Tibial nerve (tissue), 4 donors: ENCODE data around the gene CD82. TPM values are rescaled to one million over a fixed set of nuclear protein-coding genes. Genes with fewer than 3 reads are reported as not detected.

ENCODE experiments used
- DNase-seq, 2 donors: peaks; one replicate each; pipeline ENCODE4 v3.0.0-alpha.2; 2019; ENCODE audit warnings: low spot score in 2 of 2
- H3K27ac ChIP-seq, 4 donors: fragments of 200-600 bp; sonication (generic) in 3 of 4; one replicate each; pipeline ENCODE4 v1.5.1; 2017 to 2019; ENCODE audit warnings: mild to moderate bottlenecking in 1 of 4
- H3K27me3 ChIP-seq, 2 donors: fragments of 200-600 bp; sonication (generic) in 1 of 2; one replicate each; pipeline versions ENCODE4 v1.5.1 to v1.6.0; 2017 to 2019
- H3K36me3 ChIP-seq, 3 donors: fragments of 200-600 bp; sonication (generic); one replicate each; pipeline ENCODE4 v1.5.1; 2018 to 2019
- H3K4me1 ChIP-seq, 4 donors: fragments of 200-600 bp; sonication (generic) in 3 of 4; one replicate each; pipeline ENCODE4 v1.5.1; 2017 to 2019
- H3K4me3 ChIP-seq, 4 donors: fragments of 200-600 bp; sonication (generic) in 3 of 4; one replicate each; pipeline ENCODE4 v1.5.1; 2017 to 2019; ENCODE audit warnings: mild to moderate bottlenecking in 1 of 4, moderate library complexity in 1 of 4
- H3K9me3 ChIP-seq, 4 donors: fragments of 200-600 bp; sonication (generic) in 3 of 4; one replicate each; pipeline ENCODE4 v1.5.1; 2017 to 2019
- EP300 ChIP-seq, 2 donors: sonication (generic); formaldehyde crosslinking; IDR thresholded peaks; one replicate each; pipeline ENCODE4 v1.6.1; 2017; ENCODE audit warnings: antibody characterized with exemption in 2 of 2, mild to moderate bottlenecking in 1 of 2
- POLR2A ChIP-seq, 2 donors: fragments of 450-650 bp; IDR thresholded peaks; one replicate each; pipeline ENCODE4 v1.6.1; 2017; ENCODE audit warnings: antibody characterized with exemption in 2 of 2, mild to moderate bottlenecking in 2 of 2, moderate library complexity in 2 of 2
- WGBS, 2 donors: methylation state at CpG; one replicate each; pipeline ENCODE4 v1.1.5; 2018; 5-methylcytosine and 5-hydroxymethylcytosine counted together
- total RNA-seq, 4 donors: library from RNA; depleted of rRNA; stranded (reverse); fragments of >200 nt; gene quantifications; one replicate each; pipeline ENCODE4 v1.1.0, GENCODE V29; 2016
- TF ChIP-seq, protein P1 (sequence below), 5 experiments: fragments of 200-600 bp in 3 of 5; fragments of 450-650 bp in 2 of 5; sonication (generic) in 3 of 5; IDR thresholded peaks; one replicate each; pipeline ENCODE4 v1.5.1; 2016 to 2019; ENCODE audit warnings: antibody characterized with exemption in 5 of 5, mild to moderate bottlenecking in 3 of 5, moderate library complexity in 2 of 5

The CD82 gene
- total RNA-seq, 4 donors from 2014 or later, result 27.9 to 49.4 (median 43.4) TPM

DNA sequence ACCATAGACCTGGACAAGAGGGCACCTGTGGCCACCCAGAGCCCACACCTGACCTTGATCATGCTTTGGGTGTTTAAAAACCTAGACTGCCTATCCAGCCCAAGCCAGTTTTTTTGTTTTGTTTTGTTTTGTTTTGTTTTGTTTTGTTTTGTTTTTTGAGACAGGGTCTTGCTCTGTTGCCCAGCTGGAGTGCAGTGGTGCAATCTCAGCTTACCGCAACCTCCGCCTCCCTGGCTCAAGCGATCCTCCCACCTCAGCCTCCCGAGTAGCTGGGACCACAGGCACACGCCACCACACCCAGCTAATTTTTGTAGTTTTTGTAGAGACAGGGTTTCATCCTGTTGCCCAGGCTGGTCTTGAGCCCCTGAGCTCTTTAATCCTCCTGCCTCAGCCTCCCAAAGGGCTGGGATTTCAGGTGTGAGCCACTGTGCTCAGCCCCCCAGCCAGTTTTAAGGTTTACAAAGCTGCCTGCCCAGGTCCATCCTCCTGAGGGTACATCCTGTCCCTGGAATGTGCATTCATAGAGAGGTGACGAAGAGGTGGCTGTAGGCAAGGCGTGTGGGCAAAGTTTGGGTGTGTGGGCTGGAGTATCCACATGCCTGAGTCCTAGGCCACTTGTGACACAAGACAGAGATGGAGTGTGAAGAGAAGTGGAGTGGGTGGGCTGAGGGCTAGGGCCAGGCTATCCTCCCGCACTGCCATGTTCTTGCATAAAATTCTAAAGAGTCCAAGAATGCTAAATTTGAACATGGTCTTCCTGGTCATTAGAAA lies 3.3 kb upstream of the CD82 start:
- H3K27me3 ChIP-seq, result no peaks in the 10 kb centered on the region
- peak overlapping the region in 2 of 4 donors; percentile 95 to 97 for H3K27ac ChIP-seq
- no peak for DNase-seq
- TF ChIP-seq, protein P1, sequence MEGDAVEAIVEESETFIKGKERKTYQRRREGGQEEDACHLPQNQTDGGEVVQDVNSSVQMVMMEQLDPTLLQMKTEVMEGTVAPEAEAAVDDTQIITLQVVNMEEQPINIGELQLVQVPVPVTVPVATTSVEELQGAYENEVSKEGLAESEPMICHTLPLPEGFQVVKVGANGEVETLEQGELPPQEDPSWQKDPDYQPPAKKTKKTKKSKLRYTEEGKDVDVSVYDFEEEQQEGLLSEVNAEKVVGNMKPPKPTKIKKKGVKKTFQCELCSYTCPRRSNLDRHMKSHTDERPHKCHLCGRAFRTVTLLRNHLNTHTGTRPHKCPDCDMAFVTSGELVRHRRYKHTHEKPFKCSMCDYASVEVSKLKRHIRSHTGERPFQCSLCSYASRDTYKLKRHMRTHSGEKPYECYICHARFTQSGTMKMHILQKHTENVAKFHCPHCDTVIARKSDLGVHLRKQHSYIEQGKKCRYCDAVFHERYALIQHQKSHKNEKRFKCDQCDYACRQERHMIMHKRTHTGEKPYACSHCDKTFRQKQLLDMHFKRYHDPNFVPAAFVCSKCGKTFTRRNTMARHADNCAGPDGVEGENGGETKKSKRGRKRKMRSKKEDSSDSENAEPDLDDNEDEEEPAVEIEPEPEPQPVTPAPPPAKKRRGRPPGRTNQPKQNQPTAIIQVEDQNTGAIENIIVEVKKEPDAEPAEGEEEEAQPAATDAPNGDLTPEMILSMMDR (IDR thresholded peaks at IDR 0.05), result no peak
- TF ChIP-seq POLR2A (IDR thresholded peaks at IDR 0.05) (no peak), EP300 (IDR thresholded peaks at IDR 0.05) (no peak)
- WGBS, 2 donors, result 89% methylated on average over 8 of the region's 8 CpGs
- no peaks in the 10 kb centered on the region for H3K9me3 ChIP-seq
- no peak overlapping the region for H3K4me3 ChIP-seq
- H3K4me1 ChIP-seq, result peaks cover 0 to 40% (median 24%) of the 10 kb centered on the region in 4 donors
- H3K36me3 ChIP-seq, result no peaks in the 10 kb centered on the region

DNA sequence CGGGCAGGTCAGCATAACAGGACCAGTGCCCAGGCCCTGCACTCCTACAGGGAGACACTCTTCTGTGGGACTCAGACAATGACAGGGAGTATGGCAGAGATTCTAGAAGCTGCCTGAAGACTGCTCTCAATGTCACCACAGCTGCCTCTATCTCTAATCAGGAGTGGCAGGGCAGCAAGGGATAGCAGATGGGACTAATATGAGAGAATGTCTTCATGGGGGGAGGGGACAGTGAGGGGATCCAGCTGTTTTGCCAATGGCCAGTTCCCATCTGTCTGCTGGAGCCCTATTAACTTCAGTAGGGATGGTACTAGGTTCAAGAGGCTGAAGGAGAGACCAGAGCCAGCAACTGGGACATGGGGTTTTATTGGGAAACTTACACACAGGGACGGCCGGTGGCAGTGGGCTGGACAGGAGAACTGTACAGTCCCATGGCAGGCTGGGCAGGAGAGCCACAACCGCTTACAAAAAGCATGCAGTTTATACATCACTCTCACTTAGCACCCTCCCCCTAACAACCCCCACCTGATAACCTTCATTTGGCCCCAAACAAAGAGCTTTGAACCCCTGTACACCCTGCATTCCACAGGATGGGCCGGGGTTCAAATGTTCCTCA lies 2.5 kb upstream of the CD82 start:
- TF ChIP-seq, protein P1 (IDR thresholded peaks at IDR 0.05), result no peak
- no peak for TF ChIP-seq POLR2A (IDR thresholded peaks at IDR 0.05)
- no peak for TF ChIP-seq EP300 (IDR thresholded peaks at IDR 0.05)
- Histone ChIP-seq H3K4me3 (no peak overlapping the region), H3K27ac (peak overlapping the region in 2 of 4 donors; percentile 95 to 97), H3K36me3 (no peaks in the 10 kb centered on the region), H3K9me3 (no peaks in the 10 kb centered on the region), H3K27me3 (no peaks in the 10 kb centered on the region), H3K4me1 (peaks cover 0 to 44% (median 31%) of the 10 kb centered on the region in 4 donors)
- no peak for DNase-seq
- WGBS, 2 donors, result 90 to 94% methylated on average over 5 of the region's 5 CpGs

DNA sequence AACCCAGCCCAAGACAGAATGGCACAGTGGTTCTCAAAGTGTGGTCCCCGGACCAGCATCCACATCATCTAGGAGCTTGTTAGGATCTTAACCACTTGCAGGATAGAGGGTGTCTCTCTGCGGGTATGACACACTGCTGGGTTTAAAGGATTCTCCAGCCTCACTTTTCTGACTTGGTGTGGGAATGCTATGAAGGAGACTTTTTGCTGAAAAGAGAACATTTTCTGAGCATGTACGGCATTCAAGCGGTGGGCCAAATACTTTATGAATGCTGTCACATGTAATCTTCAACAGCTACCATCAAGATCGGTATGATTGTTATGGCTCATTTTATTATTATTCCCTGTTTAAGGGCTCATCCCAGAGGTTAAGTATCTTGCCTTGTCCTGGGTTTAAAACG lies 1.8 kb upstream of the CD82 start:
- no peak for DNase-seq
- Histone ChIP-seq H3K4me1 (peaks cover 0 to 52% (median 38%) of the 10 kb centered on the region in 4 donors), H3K27me3 (no peaks in the 10 kb centered on the region), H3K9me3 (no peaks in the 10 kb centered on the region), H3K4me3 (no peak overlapping the region), H3K36me3 (no peaks in the 10 kb centered on the region), H3K27ac (peak overlapping the region; percentile 95 to 98 (median 96))
- no peak for TF ChIP-seq EP300 (IDR thresholded peaks at IDR 0.05)
- TF ChIP-seq, protein P1 (IDR thresholded peaks at IDR 0.05), result no peak
- TF ChIP-seq POLR2A (IDR thresholded peaks at IDR 0.05), result no peak
- 51 to 64% methylated on average over 6 of the region's 6 CpGs for WGBS, 2 donors

DNA sequence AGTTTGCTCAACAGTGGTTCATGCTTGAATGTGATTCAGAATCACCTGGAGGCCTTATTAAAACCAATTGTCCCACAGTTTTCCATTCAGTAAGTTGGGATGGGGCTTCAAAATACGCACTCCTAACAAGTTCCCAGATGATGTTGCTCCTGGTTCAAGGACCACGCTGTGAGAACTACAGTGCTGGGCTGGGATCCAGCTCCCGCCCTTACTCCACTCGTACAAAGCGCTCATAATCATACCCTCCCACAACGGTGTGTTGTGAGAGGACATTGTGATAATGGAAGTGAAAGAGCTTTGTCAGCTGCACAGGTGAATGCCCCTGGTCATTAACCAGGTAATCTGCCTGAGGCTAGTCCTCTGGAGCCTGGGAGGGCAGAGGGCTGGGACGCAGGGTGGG lies 1.3 kb upstream of the CD82 start:
- WGBS, 2 donors, result 52 to 56% methylated on average over 7 of the region's 7 CpGs
- DNase-seq, result no peak
- H3K4me3 ChIP-seq, result peak overlapping the region in 3 of 4 donors; percentile 44 to 68 (median 48)
- no peaks in the 10 kb centered on the region for H3K36me3 ChIP-seq
- peaks cover 0 to 56% (median 42%) of the 10 kb centered on the region in 4 donors for H3K4me1 ChIP-seq
- H3K9me3 ChIP-seq, result no peaks in the 10 kb centered on the region
- H3K27me3 ChIP-seq, result no peaks in the 10 kb centered on the region
- TF ChIP-seq POLR2A (IDR thresholded peaks at IDR 0.05) (no peak), EP300 (IDR thresholded peaks at IDR 0.05) (no peak)
- TF ChIP-seq, protein P1 (IDR thresholded peaks at IDR 0.05), result no peak
- peak overlapping the region; percentile 95 to 98 (median 96) for H3K27ac ChIP-seq

DNA sequence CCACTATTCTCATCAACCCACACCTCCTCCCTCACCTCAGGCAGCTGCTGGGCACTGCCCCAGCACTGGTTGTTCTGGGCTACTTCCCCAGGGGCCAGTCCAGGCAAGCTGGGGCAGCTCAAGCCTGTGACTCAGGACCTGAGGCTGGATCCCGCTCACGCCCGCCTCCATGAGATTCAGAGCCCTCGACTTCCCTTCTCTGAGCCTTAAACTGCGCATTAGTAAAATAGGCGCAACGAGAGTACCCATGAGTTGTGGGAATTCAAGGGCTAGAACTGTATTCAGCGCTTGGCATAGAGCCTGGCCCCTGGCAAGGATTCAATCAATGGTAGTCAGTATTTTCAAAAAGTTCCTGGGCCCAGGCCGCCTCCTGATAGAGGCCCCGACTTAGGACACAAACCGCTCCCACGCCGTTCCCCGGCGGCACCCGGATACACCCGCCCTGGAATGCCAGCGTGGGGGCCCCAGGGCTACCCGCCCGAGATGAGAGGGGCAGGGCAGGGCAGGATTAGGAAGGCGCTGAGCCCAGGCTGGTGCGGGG lies 723 bp upstream of the CD82 start:
- DNase-seq, result peak; percentile 70 to 73
- Histone ChIP-seq H3K27me3 (no peaks in the 10 kb centered on the region), H3K4me1 (peaks cover 0 to 59% (median 47%) of the 10 kb centered on the region in 4 donors), H3K9me3 (no peaks in the 10 kb centered on the region), H3K4me3 (peak overlapping the region; percentile 38 to 68 (median 46)), H3K27ac (peak overlapping the region; percentile 95 to 98 (median 96)), H3K36me3 (no peaks in the 10 kb centered on the region)
- peak; percentile 23 to 93 for TF ChIP-seq EP300 (IDR thresholded peaks at IDR 0.05)
- peak; percentile 52 to 78 for TF ChIP-seq POLR2A (IDR thresholded peaks at IDR 0.05)
- TF ChIP-seq, protein P1 (IDR thresholded peaks at IDR 0.05), result peak in 1 of 5 experiments; percentile 7
- WGBS, 2 donors, result 1 to 2% methylated on average over 22 of the region's 22 CpGs
